ENCODE results near the gene MAPKAPK3.

Gene MAPKAPK3

DNA sequence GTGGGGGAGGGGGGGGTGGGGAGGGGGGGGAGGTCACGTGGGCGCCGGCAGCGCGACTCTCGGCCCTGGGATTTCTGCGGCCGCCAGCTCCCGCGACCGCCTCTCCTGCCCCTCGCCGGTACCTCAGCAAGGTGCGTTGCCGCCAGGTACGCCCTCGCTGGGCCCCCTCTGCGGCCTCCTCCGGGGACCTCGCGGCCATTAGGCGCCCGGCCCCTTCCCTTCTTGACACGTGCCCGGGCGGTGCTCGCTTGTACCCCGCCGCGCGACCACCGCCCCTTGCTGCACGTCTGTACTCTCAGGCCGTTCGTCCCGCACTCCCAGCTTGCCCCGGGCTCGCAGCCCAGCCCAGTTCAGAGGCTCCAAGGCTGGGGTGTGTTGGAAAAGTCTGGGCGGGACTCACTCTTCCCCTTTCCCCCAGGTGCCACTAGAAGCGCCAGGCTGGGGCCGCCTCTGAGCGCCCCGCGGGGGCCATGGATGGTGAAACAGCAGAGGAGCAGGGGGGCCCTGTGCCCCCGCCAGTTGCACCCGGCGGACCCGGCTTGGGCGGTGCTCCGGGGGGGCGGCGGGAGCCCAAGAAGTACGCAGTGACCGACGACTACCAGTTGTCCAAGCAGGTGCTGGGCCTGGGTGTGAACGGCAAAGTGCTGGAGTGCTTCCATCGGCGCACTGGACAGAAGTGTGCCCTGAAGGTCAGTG is at the start of gene MAPKAPK3:
MAPKAPK3 (plus strand) TSS at position 56 of the 696 bp plus-strand sequence; CDS start at position 471, 415 bp downstream.
- peak; percentile 42 to 62 for DNase-seq

DNA sequence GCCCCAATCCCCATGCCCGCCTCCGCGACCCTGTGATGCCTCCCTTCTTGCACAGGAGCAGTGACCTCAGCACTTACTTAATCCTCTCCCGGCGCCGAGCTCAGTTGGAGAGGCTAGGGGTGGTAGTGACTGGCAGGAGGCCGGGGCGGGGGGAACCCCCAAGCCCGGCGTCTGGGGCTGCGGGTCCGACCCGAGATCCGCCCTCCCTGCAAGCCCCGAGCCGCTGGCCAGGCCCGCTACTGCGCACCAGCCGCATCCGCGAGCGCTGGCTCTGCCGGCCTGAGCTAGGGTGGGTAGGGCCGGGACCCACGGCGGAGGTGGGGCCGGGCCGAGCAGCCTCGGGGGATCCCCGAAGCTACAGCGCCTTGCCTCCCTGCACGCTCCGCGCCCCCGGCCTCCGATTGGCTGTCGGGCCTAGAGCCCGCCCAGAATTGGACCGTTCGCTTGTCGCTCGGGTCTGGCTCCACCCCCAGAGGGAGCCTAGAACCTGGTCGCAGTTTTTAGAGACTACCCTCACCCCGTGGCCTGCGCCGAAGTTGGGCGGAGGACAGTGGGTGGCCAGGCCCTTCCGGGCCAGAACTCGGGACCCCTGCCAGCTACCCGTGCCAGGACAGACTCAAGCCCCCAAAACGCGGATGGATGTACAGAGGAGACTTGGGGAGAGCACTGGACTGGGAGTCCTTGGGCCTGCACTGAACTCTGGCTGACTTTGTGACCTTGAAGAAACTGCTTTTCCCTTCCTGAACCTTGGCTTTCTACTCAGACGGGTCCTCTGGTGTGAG is 49.4 kb upstream of the MAPKAPK3 start, which contains the start of gene C3orf18:
C3orf18 (minus strand) TSS at position 362 of the 782 bp plus-strand sequence. CDS start 2,048 bp downstream, outside the sequence.
- peak; percentile 97 to 98 for DNase-seq

DNA sequence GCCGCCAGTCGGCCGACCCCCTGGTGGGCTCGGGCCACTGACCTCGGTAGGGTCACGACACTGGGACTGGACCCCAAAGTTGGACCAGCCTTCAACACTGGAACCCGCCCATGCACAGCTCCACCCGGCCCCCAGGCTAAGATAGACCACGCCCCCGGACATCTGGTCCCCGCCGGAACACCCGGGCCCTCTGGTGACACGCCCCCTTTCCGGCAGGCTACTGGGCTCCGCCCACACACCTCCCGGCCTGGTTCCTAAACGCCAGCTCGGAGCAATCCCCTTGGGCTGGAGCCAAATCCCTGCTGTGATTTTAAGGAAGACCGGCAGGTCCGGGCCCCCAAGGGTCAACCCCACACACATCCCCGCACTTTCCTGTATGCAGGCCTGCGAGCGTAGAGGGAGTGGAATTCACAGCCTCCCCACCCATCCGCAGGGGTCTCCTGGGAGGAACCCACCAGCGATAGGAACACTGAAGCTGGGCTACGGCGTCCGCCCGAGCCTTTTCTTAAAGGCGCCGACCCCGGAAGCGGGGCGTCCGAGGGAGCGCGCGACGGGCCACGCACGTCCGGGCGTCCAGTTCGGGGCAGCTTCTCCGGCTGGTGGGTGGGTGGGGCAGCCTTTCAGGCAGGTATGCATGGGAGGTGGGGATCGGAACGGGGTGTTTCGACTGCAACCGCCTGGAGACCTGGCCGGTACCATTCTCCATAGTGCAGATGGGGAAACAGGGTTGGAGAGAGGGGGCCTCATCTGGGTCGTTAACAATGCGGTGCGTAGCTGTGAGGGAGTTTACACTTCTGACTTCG is 47.8 kb upstream of the MAPKAPK3 start, which contains the start of gene HEMK1:
HEMK1 (plus strand) TSS at position 576 of the 803 bp plus-strand sequence. CDS start 1,583 bp downstream, outside the sequence.
- DNase-seq = peak; percentile 96 to 97

DNA sequence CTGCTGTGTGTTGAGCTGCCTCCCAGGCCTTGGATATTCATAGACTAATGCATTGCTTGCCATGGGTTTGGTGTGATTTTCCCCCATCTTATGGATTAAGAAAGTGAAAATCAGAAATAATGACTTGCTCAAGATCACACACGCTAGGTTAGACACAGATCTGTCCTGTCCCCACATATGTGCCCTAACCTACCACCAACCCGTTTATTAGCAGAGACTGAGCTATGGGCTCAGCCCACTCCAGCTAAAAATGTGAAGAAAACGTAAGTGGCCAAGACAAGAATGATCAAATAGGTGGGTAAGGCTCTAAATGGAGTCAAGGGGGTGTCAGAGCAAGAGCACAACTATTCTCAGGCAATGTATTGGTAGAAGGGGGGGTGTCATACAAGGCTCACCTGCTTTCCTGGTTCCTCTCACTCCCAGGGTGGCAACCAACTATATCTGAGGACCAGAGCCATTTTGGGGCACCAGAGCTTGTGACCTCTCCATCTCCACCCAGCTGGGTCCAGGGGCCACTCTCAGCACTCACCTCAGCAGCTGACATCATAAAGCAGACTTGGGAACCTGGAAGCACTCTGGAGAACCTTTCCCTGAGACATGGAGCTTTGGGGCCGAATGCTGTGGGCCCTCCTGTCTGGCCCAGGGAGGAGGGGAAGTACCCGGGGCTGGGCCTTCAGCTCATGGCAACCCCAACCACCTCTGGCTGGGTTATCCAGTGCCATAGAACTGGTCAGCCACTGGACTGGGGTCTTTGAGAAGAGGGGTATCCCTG is 46.3 kb upstream of the MAPKAPK3 start:
- DNase-seq = peak; percentile 57 to 63

DNA sequence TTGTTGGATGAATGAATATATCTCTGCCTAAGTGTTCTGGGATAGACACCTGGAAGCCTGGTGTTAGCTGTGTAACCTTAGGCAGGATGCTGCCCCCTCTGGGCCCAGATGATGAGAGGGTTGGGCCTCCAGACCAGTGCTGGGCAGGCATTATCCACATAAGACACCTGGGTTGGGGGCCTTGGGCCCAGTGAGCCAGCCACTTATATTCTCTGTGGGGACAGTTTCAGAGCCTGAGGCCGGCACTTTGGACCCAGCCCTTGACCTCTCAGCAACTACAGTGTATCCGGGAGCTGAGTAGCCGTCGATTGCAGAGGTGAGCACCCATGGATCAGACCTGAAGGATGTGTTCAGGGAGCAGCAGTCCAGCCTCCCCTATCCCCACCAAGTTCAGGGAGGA is 45.5 kb upstream of the MAPKAPK3 start:
- peak; percentile 53 to 62 for DNase-seq

DNA sequence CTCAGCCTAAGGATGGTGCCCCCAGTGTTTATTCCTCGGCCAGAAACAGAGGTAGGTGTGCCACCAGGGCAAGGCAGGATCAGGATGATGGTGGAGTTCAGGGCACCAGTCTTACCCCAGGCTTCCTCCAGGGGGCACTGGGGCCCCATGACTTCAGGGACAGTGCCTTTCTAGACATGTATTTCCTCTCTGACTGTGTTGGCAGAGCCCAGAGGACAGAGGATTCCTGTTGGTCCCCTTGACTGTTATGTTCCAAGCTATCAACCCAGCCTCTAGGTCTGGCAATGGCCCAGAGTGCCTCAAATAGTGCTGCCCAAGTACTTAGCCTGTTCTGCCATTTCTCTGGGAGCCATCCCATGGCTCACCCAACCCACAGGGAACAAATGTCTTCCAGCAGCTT is 44.8 kb upstream of the MAPKAPK3 start:
- peak; percentile 92 to 93 for DNase-seq

DNA sequence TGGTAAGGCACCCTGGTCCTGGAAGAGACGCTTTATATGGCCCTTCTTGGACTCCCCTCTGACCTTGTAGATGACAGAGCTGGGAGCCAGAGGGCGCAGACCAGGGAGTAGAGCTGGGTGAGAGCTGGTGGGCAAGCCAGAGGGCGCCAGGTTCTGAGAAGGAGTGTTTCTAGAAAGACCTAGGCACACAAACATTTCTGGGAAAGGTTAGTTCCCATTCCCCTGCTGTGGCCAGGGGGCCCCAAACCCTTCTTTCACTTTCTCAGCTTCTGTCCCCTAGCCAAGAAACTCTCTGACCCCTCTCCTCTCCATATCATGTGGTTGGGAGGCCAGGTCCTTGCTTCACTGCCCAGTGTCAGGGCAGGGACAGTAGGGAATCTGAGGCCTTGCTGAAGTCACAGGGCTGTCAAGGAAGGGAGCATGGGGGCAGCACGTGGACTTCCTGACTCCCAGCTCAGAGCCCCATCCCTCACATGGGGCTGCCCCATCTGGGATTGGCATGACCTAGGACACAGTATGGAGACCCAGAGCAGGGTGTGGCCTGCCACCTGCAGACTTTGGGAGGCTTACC is 44.1 kb upstream of the MAPKAPK3 start:
- DNase-seq = peak; percentile 86

DNA sequence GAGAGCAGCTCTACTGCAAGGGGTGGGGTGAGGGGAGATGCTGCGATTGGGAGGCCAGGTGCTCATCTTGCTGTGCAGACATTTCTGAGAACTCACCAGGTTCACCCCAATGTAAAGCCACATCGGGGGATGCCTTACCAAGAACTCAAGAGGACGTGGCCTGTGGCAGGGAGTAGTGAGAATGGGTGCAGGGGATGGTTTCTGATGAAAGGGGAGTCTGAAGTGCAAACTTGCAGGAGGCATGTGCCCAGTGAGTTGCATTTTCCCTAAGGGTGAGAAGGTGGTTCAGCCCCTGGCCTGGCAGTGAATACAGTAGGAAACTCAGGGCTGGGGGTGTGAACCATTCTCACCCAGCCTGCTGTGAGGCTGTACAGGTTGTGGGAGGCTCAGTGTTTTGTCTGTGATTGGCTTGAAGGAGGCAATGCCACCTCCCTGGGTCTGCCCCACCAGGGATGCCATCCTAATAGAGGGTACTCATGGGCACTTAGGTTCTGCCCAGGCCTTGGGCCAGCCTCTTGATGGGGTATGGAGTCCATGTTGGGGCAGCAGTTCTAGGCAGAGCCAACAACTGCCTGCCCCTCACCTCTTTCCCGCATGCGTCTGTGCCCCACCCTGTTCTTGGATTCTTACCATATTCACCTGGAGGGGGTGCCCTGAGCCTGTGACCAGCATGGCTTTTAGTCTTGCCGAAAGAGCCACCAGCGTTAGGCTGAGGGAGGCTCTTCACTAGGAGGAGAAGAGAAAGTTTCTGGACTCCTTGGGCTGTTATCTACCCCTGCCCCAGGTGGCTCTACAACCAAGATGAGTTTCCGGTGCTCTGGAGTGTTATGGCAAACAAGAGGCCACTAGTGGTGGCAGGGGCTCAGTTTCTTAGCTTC is 43.1 kb upstream of the MAPKAPK3 start:
- peak in 1 of 2 experiments; percentile 88 for DNase-seq

DNA sequence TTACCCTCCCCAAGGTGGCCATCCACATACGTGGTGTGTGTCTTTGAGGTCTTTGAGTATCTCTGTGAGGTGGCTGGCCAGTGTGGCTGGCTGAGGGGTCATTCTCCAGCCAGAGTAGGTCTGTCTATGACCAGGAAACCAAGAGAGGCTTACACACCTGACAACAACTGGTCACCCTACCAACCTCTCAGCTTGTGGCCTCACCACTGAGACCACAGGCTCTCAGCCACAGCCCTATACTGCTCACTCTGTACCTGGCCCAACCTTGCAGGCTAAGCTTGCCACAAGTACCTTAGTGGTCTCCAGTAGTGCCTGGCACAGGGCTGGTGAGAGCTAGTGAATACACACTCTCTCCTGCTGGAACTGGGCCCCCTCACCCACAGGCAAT is 42.5 kb upstream of the MAPKAPK3 start:
- peak; percentile 72 to 77 for DNase-seq

DNA sequence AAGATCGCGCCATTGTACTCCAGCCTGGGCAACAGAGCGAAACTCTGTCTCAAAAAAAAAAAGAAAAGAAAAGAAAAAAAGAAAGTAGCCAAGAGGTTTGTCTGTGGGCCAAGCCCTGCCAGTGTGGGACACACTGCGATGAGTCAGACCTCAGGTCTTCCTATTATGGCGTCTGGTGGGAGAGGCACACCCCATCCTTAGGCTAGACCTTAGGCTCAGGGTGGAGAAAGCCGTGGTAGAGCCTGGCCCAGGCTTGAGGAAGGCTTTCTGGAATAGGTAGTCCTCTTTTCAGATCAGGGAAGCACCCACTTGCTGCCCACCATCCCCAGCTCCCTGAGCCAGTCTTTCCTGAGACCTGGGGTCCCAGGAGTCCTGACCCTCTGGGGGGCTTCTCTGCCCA is 41.6 kb upstream of the MAPKAPK3 start:
- DNase-seq = peak; percentile 33 to 44

DNA sequence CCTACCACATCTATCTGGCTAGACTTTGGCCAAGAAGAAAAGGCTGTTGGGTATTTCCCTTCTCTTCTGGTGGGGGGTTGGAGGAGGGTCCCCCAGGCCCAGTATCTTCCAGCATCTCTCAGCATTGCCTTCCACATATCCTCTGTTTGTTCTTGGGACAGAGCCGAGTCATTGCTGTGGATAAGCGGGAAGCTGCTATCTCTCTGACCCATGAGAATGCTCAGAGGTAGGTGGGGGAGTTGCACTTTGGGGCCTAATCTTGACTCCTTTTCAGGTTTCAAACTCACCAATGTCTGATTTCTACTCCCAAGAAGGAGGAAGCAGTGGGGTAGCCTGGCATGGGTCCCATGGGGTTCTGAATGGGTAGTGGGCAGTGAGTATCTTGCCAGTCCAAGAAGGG is 39.6 kb upstream of the MAPKAPK3 start:
- DNase-seq = no peak

DNA sequence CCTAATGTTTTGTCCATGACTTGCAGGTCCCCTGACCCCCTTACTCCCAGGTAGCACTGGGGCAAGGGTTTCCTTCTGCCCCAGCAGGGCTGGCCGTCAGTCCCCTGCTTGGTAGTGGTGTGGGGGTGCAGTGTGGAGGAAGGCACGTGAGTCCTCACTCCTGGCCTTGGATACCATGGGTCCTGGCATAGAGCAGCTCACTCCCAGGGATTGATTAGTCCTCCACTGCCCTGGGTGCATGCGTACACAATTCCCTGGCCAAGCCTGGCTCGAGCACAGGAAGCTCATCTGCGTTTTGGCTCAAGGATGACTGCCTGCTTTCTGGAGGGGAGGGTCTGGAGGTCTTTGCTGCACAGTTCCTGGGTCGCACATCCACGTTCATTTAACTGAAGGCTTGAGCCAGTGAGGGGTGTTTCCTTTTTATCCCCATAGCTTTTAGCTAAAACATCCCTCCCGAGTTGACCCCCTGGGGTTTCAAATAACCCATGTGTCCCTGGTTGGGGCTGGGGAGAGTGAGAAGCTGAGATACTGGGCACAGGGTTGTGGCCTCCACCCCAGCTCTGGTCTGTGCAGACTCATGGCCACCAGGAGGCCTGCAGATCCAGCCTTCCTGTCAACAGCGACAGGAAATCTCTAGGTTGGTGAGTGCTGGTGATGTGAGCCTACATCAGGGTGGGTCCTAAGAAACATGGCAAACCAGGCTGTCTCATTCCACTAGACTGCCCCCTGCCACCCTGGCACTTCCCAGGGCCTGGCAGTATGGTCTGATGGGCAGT is 36.1 kb upstream of the MAPKAPK3 start:
- no peak for DNase-seq

DNA sequence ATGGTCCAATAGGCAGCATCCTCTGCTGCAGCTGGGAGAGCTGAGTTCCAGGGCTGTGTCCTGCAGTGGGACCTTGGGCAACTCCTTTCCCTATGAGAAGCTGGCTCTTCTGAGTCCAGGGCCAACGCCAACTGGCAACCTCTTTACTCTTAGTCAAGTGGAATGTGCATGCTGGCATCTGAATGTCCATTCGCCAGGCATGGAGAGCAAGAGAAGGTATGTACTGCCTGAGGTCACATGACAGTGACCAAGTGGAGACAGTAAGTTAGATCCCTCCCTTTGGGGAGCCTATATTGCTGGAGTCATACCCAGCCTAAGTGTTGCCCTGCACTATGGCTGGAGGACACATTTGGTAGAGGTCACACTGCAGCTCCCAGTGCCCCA is 35.5 kb upstream of the MAPKAPK3 start:
- DNase-seq = no peak

DNA sequence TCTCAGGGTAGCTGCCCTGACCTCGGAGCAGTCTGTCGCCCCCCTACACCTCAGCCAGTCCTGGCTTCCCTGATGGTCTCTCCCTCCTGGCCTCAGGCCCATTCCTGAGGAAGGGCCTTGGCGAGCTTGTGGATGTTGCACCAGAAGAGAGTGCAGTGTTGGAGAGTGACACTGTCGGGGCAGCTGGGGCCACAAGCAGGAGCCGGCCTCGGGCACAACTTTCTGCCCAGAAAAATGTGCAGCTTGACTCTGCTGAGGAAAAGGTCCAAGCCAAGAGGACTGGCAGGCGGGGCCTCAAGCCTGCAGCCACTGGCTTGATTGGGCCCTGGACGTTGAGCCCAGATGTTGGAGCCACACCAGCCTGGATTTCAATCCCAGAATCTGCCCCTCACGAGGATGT is 34.9 kb upstream of the MAPKAPK3 start:
- DNase-seq = no peak

DNA sequence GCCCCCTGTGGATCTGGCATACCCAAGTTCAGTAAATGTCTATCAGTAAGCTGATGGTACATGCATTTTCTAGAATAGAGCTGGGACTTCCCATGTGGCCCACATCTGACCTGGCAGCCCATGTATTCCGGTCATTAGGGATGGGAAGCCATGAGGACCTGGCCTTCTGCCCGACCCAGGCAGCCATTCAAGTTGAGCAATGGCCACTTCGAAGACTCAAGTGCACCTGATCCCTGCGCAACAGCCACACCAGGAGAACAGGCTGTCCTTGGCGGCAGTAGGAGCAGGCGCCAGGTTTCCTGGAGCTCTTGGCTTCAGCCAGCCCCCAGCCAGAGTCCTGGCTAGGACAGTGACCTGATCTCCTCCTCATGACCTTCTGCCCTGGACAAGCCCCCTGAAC is 33.1 kb upstream of the MAPKAPK3 start:
- no peak for DNase-seq

DNA sequence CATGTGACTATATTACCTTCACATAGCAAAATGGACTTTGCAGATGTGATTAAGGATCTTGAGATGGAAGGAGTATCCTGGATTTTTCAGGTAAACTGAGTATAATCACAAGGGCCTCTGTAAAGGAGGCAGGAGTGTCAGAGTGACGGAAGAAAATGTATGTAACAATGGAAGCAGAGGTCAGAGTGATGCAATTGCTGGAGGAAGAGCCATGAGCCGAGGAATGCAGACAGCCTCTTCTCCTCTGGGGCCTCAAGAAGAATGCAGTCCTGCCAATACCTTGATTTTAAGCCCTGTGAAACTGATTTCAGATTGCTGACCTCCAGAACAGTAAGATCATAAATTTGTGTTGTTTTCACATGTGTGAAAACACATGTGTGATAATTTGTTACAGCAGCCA is 32.6 kb upstream of the MAPKAPK3 start:
- DNase-seq = no peak

DNA sequence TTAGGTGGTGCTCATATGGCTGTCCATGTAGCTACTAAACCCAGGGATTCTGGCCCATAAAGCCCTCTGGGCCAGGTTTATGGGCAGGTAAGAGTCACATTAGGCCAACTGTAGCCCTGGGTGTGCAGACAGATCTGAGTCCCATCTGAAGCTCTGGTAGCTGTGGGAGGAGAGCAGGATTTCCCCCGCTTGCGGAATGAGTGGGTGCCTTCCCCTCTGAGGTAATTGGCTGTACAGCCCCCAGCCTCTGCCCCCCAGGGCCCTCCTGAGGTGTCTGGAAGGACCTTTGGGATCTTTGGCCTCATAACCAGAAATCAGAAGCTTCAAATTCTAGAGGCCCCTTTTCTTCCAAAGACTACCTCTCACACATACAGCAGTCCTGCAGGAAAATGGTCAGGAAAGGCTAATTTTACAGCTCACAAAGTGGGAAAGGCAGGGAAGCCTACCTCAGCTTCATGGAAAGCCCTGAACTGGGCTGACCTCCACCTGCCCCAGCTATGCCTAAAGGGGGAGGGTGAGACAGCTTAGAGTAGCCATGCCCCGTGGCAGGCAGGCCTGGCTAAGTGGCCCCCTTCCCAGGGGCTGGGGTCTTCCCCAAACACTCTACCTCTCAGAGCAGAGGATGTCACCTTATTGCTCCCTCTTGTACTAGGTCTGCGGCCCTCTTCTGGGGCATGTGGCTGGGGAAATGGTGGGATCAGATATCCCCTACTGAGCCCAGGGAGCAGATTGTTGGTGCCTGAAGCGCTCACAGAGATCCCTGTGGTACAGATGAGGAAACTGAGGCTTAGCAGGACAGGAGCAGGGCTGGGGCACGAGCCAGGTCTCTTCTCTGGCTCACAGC is 30.8 kb upstream of the MAPKAPK3 start:
- DNase-seq = peak; percentile 72 to 77

DNA sequence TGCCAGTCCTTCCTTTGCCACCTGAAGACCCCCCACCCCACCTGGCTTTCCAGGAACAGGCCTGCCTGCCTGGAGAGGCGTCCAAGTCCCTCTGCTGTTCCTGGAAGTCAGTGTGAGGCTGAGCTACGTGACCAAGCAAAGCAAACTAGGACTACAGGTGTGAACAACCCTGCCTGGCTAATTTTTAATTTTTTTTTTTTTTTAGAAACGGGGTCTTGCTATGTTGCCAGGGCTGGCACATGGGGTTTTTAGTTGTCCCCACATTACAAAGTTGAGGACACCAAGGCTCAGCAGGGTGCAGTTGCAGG is 30.2 kb upstream of the MAPKAPK3 start:
- no peak for DNase-seq

DNA sequence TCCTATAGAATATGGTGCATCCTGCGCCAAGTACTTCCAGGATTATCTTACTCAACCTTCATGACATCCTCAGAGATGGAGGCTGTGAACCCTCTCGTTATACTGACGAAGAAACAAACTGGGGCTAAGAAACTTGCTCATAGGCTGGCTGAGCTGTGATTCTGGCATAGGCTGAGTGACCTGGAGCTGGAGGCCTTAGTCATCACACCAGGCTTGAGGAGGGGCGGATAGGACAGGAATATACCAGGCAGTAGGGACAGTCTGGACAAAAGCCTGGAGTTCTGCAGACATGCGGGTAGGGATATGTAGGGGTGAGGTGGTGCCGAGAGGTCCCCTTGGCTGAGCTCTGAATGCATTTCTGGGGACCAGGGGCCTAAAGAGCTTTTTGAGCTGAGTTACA is 29.6 kb upstream of the MAPKAPK3 start:
- peak in 1 of 2 experiments; percentile 55 for DNase-seq

Measured in activated T-cell treated with anti-CD3 and anti-CD28 coated beads, Interleukin-2, amount 50 U/mL, for 48 hours (primary cell).